Heart right ventricle (tissue), 16 donors: Measurements from ENCODE around the gene HUS1B. TPM values are rescaled to one million over a fixed set of nuclear protein-coding genes. Genes with fewer than 3 reads are reported as not detected.

ENCODE experiments used
- ATAC-seq, 8 donors: fragments of 200-7000 bp; cut with Tn5 transposase; one replicate each; pipeline ENCODE4 v1.9.1; 2020; ENCODE audit warnings: mild to moderate bottlenecking in 8 of 8, moderate library complexity in 8 of 8, moderate number of reproducible peaks in 1 of 8
- DNase-seq, 2 donors: peaks; one replicate each; pipeline ENCODE4 v3.0.0-alpha.2; 2020
- H3K27ac ChIP-seq, 10 donors: fragments of 200-600 bp; sonication (generic) in 2 of 10; one replicate each; pipeline versions ENCODE4 v1.5.0 to v1.8.0; 2020 to 2022; ENCODE audit warnings: mild to moderate bottlenecking in 3 of 10
- H3K27me3 ChIP-seq, 7 donors: fragments of 200-600 bp; one replicate each; pipeline ENCODE4 v1.8.0; 2021 to 2022; ENCODE audit warnings: mild to moderate bottlenecking in 2 of 7
- H3K36me3 ChIP-seq, 9 donors: fragments of 200-600 bp; sonication (generic) in 1 of 9; one replicate each; pipeline versions ENCODE4 v1.5.0 to v1.8.0; 2020 to 2022; ENCODE audit warnings: mild to moderate bottlenecking in 2 of 9
- H3K4me1 ChIP-seq, 9 donors: fragments of 200-600 bp; sonication (generic) in 1 of 9; one replicate each; pipeline versions ENCODE4 v1.5.0 to v1.8.0; 2020 to 2022; ENCODE audit warnings: mild to moderate bottlenecking in 4 of 9
- H3K4me3 ChIP-seq, 10 donors: fragments of 200-600 bp; sonication (generic) in 2 of 10; one replicate each; pipeline versions ENCODE4 v1.5.0 to v1.8.0; 2020 to 2022; ENCODE audit warnings: mild to moderate bottlenecking in 7 of 10, moderate library complexity in 2 of 10
- H3K9me3 ChIP-seq, 11 donors: fragments of 200-600 bp in 10 of 11; sonication (generic) in 2 of 11; one replicate each; pipeline versions ENCODE4 v1.5.0 to v1.8.0; 2013 to 2022; ENCODE audit warnings: mild to moderate bottlenecking in 2 of 11, control low read depth in 1 of 11, moderate library complexity in 1 of 11
- CTCF ChIP-seq, 9 donors: fragments of 200-600 bp; sonication (generic) in 2 of 9; IDR thresholded peaks; one replicate each; pipeline versions ENCODE4 v1.5.0 to v1.8.0; 2021 to 2022; ENCODE audit warnings: antibody characterized with exemption in 9 of 9, mild to moderate bottlenecking in 5 of 9, moderate library complexity in 1 of 9
- WGBS, 2 donors: extraction: QIAGEN DNeasy Blood & Tissue Kit; methylation state at CpG; one replicate each; pipeline ENCODE4 v1.1.7; 2013; ENCODE audit warnings: inconsistent platforms in 1 of 2; 5-methylcytosine and 5-hydroxymethylcytosine counted together
- intact Hi-C, 10 donors: fragments of 100-400 bp; cut with DNase I; formaldehyde crosslinking; loops; one replicate each; pipeline versions ENCODE4 v1.11.1 to v1.14.2; 2022
- polyA plus RNA-seq, 2 donors: library from polyadenylated mRNA; stranded (reverse); fragments of 200-250 nt; gene quantifications; one replicate each; pipeline ENCODE4 v1.2.3, GENCODE V29; 2013
- total RNA-seq, 10 donors: library from RNA; stranded (reverse); fragmentation: NEBNext Ultra II Directional in 3 of 10; extraction: Animal tissue kit (Norgen Biotek cat#: 25700) in 3 of 10; gene quantifications; one replicate each; pipeline versions ENCODE4 v1.2.1 to v1.2.4, GENCODE V29; 2021 to 2023
- donor health status: Arrhythmogenic right ventricular cardiomyopathy.
- donor health status: ischemic (EF 13 %, LVEDD 7.1; RV severe dilation, severe dysfunction).
- donor health status: healthy with polysubstance abuse.
- donor health status: DM: no; HTN: yes; CAD: no.
- donor health status: DM: no; HTN: no; CAD: no.
- donor health status: ischemic (EF 25% LVEDD 6.9; RV normal size, moderate dysfunction).
- donor health status: ischemic (EF 25% LVEDD 5.7; RV mildly dilated, moderate dysfunction).
- donor health status: healthy.
- donor health status: DM: yes; HTN: yes; CAD: no.
- donor health status: Ischemic cardiomyopathy.
- donor health status: ischemic (EF 35%, LVEDD 5.7; RV mildly dilated, moderate dysfunction).
- donor health status: nonischemic (EF 11% LVEDD 7.7; RV severe dilation, severe dysfunction).
- donor health status: DM: yes; HTN: yes; CAD: no.
- donor health status: PGD.
- donor health status: ischemic (EF 29% LVEDD 5.4; RV normal size, mild dysfunction).
- donor health status: nonischemic (EF 23%, LVEDD 6.1; RV moderate dilation, normal function).

The HUS1B gene
- total and polyA plus RNA-seq, 12 donors, result 0.13 to 0.57 (median 0.33) TPM; not detected in 5

GRCh38 chr6:658244-658643 lies 1.3 kb upstream of the HUS1B start:
- DNase-seq, result no peak
- Histone ChIP-seq H3K36me3 (peaks cover 0 to 13% (median 6%) of the 10 kb centered on the region in 9 donors), H3K27me3 (no peaks in the 10 kb centered on the region), H3K4me3 (no peak overlapping the region), H3K27ac (peak overlapping the region in 3 of 10 donors; percentile 28 to 66 (median 47)), H3K9me3 (peaks cover 0 to 17% (median 0%) of the 10 kb centered on the region in 11 donors), H3K4me1 (peaks cover 7 to 42% (median 27%) of the 10 kb centered on the region in 9 donors)
- 12 to 22% methylated on average over 2 of the region's 2 CpGs for WGBS, 2 donors
- intact Hi-C loops, result no loop called here
- peak in 6 of 8 donors; percentile 38 to 89 (median 74) for ATAC-seq
- no peak for TF ChIP-seq CTCF (IDR thresholded peaks at IDR 0.05)

- no peak overlapping the region for H3K4me3 ChIP-seq
- TF ChIP-seq CTCF (IDR thresholded peaks at IDR 0.05), result no peak
- no peak for DNase-seq
- WGBS, 2 donors, result 28 to 40% methylated on average over 1 of the region's 1 CpG
- intact Hi-C loops, result no loop called here
- peak overlapping the region in 4 of 10 donors; percentile 23 to 66 (median 38) for H3K27ac ChIP-seq
- peaks cover 0 to 13% (median 6%) of the 10 kb centered on the region in 9 donors for H3K36me3 ChIP-seq
- peaks cover 0 to 20% (median 0%) of the 10 kb centered on the region in 11 donors for H3K9me3 ChIP-seq
- no peaks in the 10 kb centered on the region for H3K27me3 ChIP-seq
- H3K4me1 ChIP-seq, result peaks cover 7 to 42% (median 27%) of the 10 kb centered on the region in 9 donors
- peak in 2 of 8 donors; percentile 7 to 45 for ATAC-seq
These were observed 843 bp upstream of the HUS1B start for GRCh38 chr6:657743-658142.

GRCh38 chr6:654136-654535 lies 2.8 kb downstream of the HUS1B start:
- H3K9me3 ChIP-seq, result peaks cover 0 to 18% (median 0%) of the 10 kb centered on the region in 11 donors
- no peak overlapping the region for H3K27ac ChIP-seq
- H3K4me1 ChIP-seq, result peaks cover 3 to 24% (median 16%) of the 10 kb centered on the region in 9 donors
- ATAC-seq (no peak), DNase-seq (no peak)
- no peak for TF ChIP-seq CTCF (IDR thresholded peaks at IDR 0.05)
- peaks cover 0 to 13% (median 6%) of the 10 kb centered on the region in 9 donors for H3K36me3 ChIP-seq
- H3K27me3 ChIP-seq, result no peaks in the 10 kb centered on the region
- WGBS, 2 donors, result 80 to 85% methylated on average over 4 of the region's 4 CpGs
- intact Hi-C loops, result no loop called here
- H3K4me3 ChIP-seq, result no peak overlapping the region

- ATAC-seq (no peak), DNase-seq (no peak)
- H3K27me3 ChIP-seq, result no peaks in the 10 kb centered on the region
- H3K9me3 ChIP-seq, result peaks cover 0 to 18% (median 0%) of the 10 kb centered on the region in 11 donors
- TF ChIP-seq CTCF (IDR thresholded peaks at IDR 0.05), result no peak
- H3K36me3 ChIP-seq, result peaks cover 0 to 13% (median 6%) of the 10 kb centered on the region in 9 donors
- intact Hi-C loops, result no loop called here
- H3K4me1 ChIP-seq, result peaks cover 0 to 11% (median 5%) of the 10 kb centered on the region in 9 donors
- no peak overlapping the region for H3K4me3 ChIP-seq
- 86 to 88% methylated on average over 3 of the region's 3 CpGs for WGBS, 2 donors
- no peak overlapping the region for H3K27ac ChIP-seq
These were observed 4.0 kb downstream of the HUS1B start for GRCh38 chr6:652865-653264.
